Rectal smooth muscle tissue (tissue), 1 donor: ENCODE results near the gene ZNF787.

ENCODE experiments used
- H3K27ac ChIP-seq: one replicate; pipeline ENCODE4 v1.7.0; 2013; ENCODE audit warnings: low read depth, low read length, inconsistent platforms
- H3K27me3 ChIP-seq: one replicate; pipeline ENCODE4 v1.7.0; 2013; ENCODE audit warnings: low read length; ENCODE audit not compliant: control insufficient read depth, insufficient read depth
- H3K36me3 ChIP-seq: one replicate; pipeline ENCODE4 v1.7.0; 2013; ENCODE audit warnings: low read length; ENCODE audit not compliant: control insufficient read depth, insufficient read depth
- H3K4me1 ChIP-seq: one replicate; pipeline ENCODE4 v1.7.0; 2013; ENCODE audit warnings: low read length; ENCODE audit not compliant: control insufficient read depth, insufficient read depth
- H3K4me3 ChIP-seq: one replicate; pipeline ENCODE4 v1.7.0; 2013; ENCODE audit warnings: low read length
- H3K9ac ChIP-seq: one replicate; pipeline ENCODE4 v1.7.0; 2013; ENCODE audit warnings: low read length

The ZNF787 gene

DNA sequence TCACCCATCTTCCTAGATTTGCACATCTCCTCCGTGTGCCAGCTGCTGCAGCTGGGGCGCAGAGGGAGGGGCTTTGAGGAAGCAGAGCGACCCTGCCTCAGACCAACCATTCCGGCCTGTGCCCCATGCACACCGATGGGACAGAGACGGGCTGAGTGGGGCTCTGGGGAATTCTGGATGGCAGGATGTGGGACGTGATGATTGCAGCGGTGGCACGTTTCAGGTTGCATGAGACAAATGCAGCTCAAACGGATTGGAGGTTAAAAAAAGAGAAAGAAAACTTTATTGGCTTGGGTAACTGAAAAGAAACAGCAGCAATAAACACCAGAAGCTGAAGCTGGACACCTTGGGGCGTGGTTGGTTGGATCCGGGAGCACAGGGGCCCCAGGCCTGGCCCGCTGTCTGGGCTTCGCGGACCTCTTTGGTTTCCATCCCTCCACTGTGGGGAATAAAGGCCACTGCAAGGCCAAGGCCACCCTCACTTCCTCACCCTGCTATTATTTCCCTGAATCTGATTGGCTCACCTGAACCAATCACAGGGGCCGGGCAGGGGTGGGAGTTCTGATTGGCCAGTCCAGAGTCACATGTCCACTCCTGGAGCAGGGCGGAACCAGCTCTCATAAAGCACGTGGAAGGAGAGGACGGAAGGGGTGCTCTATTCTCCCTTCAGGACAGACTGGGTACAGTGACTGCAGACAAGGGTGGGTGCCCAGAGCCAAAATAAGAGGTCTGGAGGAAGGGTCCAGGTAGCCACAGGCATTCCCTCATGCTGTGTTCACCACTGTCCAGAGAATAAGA, 6.1 kb upstream of the ZNF787 start:
- Histone ChIP-seq H3K9ac (no peak overlapping the region), H3K36me3 (no peaks in the 10 kb centered on the region), H3K4me1 (no peaks in the 10 kb centered on the region), H3K4me3 (no peak overlapping the region), H3K27me3 (no peaks in the 10 kb centered on the region), H3K27ac (no peak overlapping the region)

DNA sequence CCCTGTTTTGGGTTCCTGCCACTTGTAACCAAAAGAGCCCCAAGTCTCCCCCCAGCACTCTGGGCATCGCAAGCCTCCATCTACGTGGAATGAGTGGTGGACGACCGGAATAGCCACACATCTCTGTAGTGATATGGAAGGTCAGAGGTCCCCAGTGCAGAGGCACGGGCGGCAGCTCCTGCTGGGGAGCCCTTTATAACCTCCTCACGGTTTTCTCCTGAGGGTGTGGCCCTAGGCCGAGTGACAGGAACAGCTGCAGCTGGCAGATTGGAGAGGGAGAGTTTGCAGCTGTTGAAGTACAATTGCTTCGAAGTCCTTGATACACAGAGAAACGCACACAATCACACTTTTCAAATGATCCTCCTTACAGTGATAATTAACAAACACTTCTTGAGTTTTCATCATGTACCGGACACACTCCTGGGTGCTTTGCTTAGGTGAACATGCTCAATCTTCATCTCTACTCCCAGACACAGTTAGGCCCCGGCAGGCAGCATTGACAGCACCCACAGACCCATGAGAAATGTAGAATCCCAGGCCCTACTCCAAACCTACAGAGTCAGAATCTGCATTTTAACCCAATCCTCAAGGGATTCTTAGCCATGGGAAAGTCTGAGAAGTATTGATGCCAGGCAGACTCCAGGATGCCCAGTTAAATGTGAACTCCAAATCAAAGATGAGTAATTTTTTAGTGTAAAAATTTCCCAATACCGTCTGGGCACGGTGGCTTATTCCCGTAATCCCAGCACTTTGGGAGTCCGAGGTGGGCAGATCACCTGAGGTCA, 4.9 kb upstream of the ZNF787 start:
- peaks cover 4% of the 10 kb centered on the region for H3K4me1 ChIP-seq
- H3K4me3 ChIP-seq, result no peak overlapping the region
- no peaks in the 10 kb centered on the region for H3K36me3 ChIP-seq
- H3K9ac ChIP-seq, result no peak overlapping the region
- H3K27ac ChIP-seq, result no peak overlapping the region
- H3K27me3 ChIP-seq, result no peaks in the 10 kb centered on the region

DNA sequence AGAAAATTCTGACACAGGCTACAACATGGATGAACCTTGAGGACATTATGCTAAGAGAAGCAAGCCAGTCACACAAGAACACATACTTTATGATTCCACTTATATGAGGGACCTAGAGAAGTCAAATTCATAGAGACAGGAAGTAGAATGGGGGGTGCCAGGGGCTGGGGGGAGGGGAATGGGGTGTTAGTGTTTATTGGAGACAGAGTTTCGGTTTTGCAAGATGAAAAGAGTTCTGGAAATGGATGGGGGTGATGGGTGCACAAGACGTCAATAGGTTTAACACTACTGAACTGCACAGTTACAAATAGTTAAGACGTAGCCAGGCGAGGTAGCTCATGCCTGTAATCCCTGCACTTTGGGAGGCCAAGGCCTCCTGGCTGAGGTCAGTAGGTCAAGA, 3.5 kb upstream of the ZNF787 start:
- Histone ChIP-seq H3K4me3 (no peak overlapping the region), H3K9ac (no peak overlapping the region), H3K27me3 (no peaks in the 10 kb centered on the region), H3K4me1 (peaks cover 9% of the 10 kb centered on the region), H3K27ac (no peak overlapping the region), H3K36me3 (no peaks in the 10 kb centered on the region)

DNA sequence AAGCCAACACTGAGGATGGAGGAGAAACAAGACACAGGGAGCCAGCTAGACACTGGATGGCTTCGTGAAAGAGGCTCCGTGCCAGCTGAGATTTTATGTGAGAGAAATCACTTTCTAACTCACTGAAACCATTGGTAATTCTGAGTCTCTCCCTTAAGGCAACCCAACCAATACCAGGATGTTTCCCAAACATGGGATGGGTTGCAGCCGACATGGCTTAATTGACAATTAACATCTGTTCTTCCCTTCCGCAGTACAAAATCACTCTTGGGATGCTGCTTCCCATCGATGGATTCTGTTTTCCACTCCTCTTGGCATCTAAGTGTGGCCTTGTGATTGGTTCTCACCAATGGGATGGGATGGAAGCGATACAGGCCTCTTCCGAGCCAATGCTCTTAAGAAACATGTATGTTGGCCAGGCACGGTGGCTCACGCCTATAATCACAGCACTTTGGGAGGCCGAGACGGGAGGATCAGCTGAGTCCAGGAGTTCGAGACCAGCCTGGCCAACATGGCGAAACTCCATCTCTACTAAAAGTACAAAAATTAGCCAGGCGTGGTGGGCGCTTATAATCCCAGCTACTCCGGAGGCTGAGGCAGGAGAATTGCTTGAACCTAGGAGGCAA, 2.3 kb upstream of the ZNF787 start:
- Histone ChIP-seq H3K36me3 (no peaks in the 10 kb centered on the region), H3K4me3 (no peak overlapping the region), H3K27ac (no peak overlapping the region), H3K4me1 (peaks cover 11% of the 10 kb centered on the region), H3K9ac (no peak overlapping the region), H3K27me3 (no peaks in the 10 kb centered on the region)

DNA sequence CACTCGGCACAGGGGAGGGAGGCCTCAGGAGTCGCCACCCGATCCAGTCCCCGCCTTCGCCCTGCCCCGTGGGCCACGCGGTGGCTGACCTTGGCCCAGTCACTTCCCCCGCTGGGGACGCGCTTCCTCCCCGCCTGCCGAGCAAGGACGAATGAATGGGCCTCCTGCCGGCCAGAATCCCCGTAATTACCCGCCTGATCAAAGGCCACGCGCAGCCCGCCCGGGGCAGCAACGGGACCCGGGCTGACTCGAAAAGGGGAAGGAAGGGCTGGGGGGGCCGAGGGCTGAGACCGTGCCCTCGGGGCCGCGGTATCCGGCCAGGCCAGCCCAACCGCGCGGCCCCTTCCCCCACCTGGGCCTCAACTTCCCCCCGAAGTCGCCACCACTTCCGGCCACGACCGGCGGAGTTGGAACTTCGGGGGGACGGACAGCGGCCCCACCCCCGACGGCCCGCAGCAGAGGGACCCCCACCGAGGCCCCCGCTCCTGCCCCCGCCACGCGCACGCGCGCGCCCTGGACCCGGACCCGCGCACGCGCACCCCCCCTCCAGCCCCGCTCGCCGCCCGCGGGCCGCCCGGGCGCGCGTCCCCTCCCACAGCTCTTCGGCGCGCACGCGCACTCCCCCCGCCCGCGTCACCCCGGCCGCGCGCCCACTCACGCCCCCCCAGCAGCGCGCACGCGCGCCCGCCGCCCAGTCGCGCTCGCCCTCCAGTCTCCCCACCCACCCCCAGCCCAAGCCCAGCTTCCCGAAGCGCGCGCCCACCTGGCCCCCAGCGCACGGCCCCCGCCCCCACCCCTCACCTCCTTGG, 520 bp downstream of the ZNF787 start:
- H3K4me1 ChIP-seq, result peaks cover 14% of the 10 kb centered on the region
- no peak overlapping the region for H3K9ac ChIP-seq
- no peaks in the 10 kb centered on the region for H3K27me3 ChIP-seq
- H3K27ac ChIP-seq, result peak overlapping the region; percentile 88
- H3K36me3 ChIP-seq, result no peaks in the 10 kb centered on the region
- H3K4me3 ChIP-seq, result peak overlapping the region; percentile 65

DNA sequence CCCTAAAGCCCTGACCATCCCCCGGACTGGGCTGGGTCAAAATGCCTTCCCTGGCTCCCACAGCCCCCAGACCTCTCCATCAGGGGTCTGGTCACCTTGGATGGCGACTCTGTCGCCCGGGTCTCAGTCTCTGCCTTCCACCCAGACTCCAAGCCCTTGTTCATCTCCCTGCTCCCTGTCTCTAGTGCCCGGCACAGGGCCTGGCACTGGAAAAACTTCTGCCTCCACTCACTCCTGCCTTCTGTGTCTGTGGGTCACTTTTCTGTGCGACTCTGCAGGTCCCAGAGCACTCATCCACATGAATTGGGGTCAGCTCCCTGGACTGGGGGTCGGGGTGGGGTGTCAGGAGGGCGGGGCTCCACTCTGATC, 1.1 kb downstream of the ZNF787 start:
- Histone ChIP-seq H3K36me3 (no peaks in the 10 kb centered on the region), H3K9ac (no peak overlapping the region), H3K4me1 (peaks cover 14% of the 10 kb centered on the region), H3K27ac (peak overlapping the region; percentile 79), H3K4me3 (peak overlapping the region; percentile 65), H3K27me3 (no peaks in the 10 kb centered on the region)

DNA sequence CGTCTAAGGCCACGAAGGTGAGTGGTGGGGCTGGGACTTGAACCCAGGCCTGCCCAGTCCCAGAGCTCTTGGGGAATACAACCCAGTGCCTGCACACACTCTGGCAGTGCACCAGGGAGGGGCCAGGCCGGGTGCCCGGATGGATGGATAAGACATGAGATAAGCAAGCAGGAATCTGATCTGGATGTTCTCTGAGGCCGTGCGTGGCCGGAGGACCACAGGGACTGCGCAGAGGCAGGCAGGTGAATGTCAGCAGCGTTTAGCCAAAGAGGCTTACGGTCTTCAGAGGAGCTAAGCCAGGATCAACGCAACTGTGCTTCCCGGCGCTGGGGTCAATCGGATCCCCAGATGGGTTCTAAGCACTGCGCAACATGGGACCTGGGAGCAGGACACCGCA, 1.5 kb downstream of the ZNF787 start:
- H3K27me3 ChIP-seq, result no peaks in the 10 kb centered on the region
- H3K9ac ChIP-seq, result no peak overlapping the region
- peak overlapping the region; percentile 65 for H3K4me3 ChIP-seq
- H3K27ac ChIP-seq, result peak overlapping the region; percentile 79
- peaks cover 14% of the 10 kb centered on the region for H3K4me1 ChIP-seq
- peaks cover under 1% of the 10 kb centered on the region for H3K36me3 ChIP-seq

DNA sequence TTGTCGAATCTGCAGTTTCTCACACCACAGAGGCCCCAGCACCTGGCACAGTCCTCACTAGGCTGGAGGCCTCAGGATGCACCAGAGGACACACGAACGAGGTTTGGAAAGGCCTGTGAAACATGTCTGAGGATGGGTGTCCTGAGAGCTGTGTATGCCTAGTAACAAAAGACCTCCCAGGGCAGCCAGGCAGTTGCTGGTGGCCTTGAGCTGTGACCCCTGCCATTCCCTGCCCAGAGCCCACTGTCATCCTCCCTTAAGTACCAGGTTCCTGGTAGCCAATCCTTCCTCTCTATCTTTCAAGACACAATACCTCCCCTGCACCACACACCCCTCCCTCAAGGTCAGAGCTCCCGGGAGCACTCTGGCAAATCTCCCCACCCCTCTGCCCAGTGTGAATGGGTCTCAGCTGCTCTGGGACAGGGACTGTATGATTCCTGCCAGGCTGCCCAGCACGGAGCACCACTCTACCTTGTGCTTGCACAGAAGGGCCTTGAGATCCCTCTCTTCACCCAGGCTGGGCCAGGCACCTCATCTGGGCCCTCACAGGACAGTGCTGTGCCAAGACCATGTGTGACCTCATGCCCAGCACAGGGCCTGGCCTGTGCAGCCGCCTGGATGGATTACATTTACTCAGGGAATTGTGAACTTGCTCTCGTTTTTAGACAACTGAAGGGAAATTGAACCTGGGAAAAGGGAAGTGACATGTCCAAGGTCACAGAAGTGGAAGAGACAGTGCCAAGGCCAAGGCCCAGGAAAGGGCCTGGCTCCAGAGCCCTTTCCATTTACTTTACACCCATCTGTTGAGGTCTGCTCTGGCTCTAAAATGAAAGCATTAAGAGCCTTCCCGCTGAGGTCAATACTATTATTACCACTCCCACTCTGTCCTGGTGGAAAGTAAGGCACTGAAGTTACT, 2.2 kb downstream of the ZNF787 start:
- peaks cover 15% of the 10 kb centered on the region for H3K4me1 ChIP-seq

DNA sequence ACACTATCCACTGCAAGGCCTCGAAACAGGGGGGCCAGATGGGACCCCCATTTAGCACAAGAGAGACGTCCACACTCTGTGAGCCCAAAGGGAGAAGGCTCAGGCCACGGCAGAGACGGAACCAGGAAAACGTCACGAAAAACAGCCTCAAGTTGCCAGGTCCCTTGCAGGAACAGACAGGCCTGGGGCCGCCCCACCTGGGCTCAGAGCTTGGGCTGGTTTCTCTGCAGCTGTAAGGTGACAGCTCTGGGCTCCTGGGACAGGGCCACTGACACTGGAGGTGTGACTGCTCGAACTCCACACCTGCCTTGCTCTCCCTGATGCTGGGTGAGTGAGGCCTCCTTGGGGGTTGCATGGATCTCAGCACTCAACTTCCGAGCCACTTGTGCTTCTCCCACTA, 3.2 kb downstream of the ZNF787 start:
- Histone ChIP-seq H3K9ac (no peak overlapping the region), H3K27ac (no peak overlapping the region), H3K36me3 (peaks cover 2% of the 10 kb centered on the region), H3K27me3 (no peaks in the 10 kb centered on the region), H3K4me1 (peaks cover 19% of the 10 kb centered on the region), H3K4me3 (no peak overlapping the region)

More for the DNA sequence above, 2.2 kb downstream of the ZNF787 start:
- peak overlapping the region; percentile 79 for H3K27ac ChIP-seq
- H3K4me3 ChIP-seq, result peak overlapping the region; percentile 65
- no peaks in the 10 kb centered on the region for H3K27me3 ChIP-seq
- H3K36me3 ChIP-seq, result peaks cover 2% of the 10 kb centered on the region
- H3K9ac ChIP-seq, result no peak overlapping the region

DNA sequence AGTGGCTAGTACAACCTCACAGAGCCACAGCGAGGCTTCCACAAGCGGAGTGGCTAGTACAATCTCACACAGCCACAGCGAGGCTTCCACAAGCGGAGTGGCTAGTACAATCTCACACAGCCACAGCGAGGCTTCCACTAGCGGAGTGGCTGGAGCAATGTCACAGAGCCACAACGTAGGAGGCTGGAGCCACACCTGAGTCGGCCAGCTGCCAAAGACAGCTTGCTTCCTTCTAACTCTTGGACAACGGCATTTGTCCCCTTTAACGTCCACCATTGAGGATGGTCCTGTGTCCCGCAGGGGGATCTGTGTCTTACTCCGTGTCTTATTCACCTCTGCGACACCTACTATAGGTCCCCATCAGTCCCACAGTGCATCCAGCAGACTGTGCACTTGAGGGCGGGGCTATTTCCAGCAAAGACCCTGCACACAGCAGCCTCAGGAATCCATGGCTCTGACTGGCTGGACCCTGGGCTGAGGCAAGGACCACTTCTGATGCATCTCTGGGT, 3.7 kb downstream of the ZNF787 start:
- peaks cover 20% of the 10 kb centered on the region for H3K4me1 ChIP-seq
- H3K36me3 ChIP-seq, result peaks cover 2% of the 10 kb centered on the region
- no peaks in the 10 kb centered on the region for H3K27me3 ChIP-seq
- H3K9ac ChIP-seq, result no peak overlapping the region
- no peak overlapping the region for H3K4me3 ChIP-seq
- H3K27ac ChIP-seq, result no peak overlapping the region

DNA sequence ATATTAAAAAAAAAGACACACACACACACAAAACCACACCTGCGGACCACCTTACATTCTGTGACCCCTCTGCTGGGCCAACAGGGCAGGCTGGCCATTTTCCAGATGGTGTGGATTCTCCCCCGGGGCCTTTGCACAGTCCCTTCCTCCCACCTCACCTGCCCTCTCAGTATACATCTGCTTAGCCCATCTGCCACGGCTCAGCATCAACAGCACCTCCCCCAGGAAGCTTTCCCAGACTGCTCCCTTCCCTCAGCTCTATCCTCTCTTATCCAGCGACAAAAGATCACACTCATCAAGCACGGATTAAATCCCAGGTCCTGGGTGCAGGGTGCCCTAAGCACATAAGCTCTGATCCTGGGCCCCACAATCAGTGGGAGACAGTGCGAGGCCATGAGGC, 4.5 kb downstream of the ZNF787 start:
- H3K4me1 ChIP-seq, result peaks cover 21% of the 10 kb centered on the region
- H3K27ac ChIP-seq, result no peak overlapping the region
- H3K4me3 ChIP-seq, result no peak overlapping the region
- no peak overlapping the region for H3K9ac ChIP-seq
- H3K36me3 ChIP-seq, result peaks cover 2% of the 10 kb centered on the region
- H3K27me3 ChIP-seq, result no peaks in the 10 kb centered on the region
